ENCODE results near the gene SINHCAF. TPM values are rescaled to one million over a fixed set of nuclear protein-coding genes. Genes with fewer than 3 reads are reported as not detected.

Gene SINHCAF
- total RNA-seq, 1 donor: 37.2 TPM

DNA sequence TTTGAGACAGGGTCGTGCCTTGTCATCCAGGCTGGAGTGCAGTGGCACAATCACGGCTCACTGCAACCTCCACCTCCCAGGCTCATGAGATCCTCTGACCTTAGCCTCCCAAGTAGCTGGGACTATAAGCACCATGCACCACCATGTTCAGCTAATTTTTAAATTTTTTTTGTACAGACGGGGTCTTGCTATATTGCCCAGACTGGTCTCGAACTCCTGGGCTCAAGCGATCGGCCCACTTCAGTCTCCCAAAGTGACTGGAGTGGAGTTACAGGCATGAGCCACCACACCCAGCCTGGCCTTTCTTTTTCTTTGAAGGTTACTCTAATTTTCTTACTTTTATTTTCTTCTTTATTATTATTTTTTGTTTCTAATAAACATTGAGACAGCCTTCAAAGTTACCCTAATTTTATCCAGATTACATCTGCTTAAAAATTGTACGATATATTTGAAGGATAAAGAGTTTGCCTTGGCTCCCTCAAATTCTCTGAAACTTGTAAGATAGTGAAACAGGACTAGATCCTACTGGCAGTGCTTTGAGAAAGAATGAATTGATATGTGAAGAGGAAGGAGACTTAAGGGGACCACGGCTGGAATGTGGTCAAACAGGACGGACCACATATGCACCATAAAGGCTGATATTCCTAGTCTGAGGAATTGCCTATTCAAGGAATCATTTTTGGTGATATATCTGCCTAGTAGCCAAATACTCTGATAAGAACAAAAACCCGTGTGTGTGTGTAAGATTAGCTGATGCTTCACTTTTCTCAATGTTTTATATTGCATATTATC, 14.1 kb upstream of the SINHCAF start:
- no peak for DNase-seq (ENCODE audit: low read depth in 2 of 3, low spot score in 2 of 3)

DNA sequence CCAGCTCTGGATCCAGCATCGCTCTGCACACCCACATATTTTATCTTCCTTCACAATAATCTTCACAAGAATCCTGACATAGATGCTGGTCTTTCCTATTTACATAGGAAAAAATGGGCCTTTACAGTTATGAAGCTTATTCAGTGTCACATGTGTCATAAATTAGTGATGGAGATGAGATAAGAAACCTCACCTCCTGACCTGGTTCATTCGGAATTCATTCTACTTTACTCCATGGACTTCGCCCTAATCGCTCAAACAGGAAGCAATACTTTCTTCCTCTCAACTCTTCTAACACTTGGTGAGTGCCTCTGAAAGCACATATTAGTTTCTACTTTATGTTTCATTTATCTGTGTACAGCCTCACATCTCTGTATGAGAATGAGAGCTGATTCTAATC, 12.0 kb upstream of the SINHCAF start:
- no peak for DNase-seq (ENCODE audit: low read depth in 2 of 3, low spot score in 2 of 3)

DNA sequence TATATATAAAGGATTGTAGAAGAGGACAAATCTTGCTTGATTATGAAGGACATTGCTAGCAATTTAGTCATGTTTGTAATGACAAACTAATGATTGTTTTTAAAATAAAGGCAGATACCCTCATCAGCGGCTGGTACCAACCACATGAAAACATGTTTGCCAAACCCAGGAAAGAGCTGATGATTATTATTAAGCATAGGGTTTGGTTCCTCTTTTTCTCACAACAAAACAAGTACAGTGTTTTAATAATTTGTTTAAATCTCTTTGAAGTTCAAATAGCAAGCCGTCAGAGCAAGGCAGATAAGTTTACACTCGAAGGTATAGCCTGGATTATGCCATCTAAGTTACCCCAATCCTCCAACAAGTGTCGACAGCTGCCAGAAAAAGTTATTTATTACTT, 5.3 kb upstream of the SINHCAF start:
- DNase-seq (ENCODE audit: low read depth in 2 of 3, low spot score in 2 of 3): no peak

DNA sequence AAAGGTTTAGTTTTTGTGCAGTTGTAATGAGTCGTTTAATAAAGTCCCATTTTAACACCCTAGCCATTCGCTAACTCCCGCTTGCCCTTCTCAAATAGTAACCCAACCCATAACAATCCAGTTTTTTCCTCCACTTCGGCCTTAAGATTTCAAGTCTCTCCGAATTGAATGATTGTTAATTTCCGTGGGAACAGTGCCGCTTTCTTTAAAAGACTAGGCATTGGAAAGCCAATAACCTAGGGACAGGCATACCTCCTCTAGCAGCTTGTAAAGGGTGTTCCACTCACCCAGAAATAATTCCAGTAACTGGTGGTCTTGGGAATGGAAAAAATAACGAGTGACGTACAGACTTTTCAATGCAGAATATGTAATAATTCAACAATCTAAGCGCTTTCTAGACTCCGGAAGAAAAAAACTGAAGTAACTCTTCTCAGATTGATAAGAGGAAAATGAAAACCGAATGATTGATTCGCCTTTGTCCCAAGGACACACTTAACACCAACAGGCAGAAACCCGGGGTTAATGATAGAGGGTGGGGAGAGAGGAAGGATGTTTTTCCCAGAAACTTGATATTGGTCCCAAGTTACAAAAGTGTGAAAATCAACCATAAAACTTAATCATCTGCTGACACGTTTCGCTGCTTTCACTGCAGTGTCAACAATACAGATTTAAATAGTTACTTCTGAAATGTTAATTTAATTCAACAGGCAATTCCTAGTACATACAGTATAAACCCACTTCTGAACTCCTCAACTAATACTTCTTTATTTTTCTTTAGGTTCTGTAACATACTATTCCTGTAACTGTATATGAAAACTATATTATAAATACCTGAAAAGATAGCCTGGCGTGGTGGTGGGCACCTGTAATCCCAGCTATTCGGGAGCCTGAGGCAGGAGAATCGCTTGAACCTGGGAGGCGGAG, 1.0 kb upstream of the SINHCAF start:
- DNase-seq (ENCODE audit: low read depth in 2 of 3, low spot score in 2 of 3): no peak

DNA sequence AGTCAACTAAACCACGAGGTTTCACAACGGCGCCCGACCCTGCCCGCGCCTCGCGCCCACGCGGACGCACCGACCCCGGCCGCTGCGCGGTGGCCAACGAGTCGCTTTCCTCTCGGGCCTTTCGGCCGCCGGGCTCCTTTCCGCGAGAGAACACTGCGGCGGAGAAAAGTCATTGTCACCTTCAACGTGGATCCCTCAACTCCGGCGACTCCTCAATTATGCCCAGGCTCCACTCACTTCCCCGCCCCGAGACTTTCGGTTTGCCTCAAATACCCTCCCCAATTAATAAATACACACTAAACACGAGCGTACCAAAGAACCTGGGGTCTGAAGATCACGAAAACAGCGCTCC, 450 bp downstream of the SINHCAF start:
- DNase-seq (ENCODE audit: low read depth in 2 of 3, low spot score in 2 of 3): peak in 1 of 3 donors; percentile 17

DNA sequence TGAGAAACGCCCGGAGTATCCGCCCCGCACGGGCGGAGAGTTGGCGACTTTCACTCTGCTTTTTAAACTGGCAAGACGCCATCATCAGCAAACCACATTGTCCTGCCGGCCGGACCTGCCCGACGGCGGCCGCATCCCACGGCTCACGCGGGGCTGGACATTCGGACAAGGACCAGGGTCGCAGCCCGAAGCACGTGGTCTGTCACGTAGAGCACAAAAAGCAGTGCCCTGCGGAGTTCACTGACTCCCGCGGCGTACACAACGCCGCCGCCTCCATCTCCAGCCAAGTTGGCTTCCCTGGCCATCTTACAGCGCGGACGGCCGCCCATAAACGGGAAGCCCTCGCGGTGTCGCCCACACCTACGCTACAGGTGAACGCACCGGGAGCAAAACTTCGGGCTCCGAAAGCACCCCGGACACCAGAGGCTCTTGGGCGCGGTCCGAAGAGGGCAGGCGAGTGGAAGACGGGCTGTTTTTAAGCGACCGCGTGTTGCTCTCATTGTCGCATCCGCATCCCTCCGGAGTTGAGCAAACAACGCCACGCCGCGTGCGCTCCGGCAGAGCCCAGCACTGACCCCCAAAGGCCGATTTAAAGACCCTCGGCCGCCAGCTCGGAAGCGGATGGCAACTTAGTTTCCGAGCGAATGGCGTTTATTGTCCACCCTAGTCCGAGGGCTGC, 966 bp downstream of the SINHCAF start:
- peak in 2 of 3 donors; percentile 24 to 45 for DNase-seq (ENCODE audit: low read depth in 2 of 3, low spot score in 2 of 3)

DNA sequence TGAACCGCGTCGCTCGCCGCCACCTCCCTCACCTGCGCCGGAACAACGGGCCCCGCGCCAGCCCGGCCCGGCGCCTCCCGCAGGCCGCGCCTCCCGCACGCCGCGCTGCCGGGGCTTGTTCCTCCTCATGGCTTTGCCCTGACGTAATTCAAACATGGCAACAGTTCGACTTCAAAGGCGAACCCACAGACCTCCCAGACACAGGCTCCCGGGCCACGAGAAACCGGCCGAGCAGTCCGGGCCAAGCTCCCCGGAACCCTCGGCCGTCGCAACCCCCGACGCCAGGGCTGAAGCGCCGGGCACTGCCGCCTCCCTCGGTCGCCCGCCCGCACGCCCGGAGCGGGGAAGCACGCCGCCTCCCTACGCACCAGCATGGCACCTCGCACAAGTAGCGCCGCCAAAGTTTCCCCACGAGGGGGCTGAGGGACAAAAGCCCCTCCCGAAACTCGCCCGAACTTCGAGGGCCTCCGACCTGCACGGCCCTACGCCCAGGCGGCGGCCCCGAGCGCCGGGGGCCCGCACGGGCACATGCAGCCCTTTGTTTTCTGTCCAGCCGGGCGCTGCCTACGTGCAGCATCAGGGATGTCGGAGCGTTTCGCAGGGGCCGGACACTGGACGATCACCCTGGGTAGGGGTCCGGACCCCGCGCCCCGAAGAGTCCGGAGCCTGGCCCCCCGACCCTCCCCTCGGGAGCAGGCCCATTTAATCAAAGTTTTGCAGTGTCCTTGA, 1.7 kb downstream of the SINHCAF start:
- DNase-seq (ENCODE audit: low read depth in 2 of 3, low spot score in 2 of 3): peak; percentile 78 to 89 (median 87)

DNA sequence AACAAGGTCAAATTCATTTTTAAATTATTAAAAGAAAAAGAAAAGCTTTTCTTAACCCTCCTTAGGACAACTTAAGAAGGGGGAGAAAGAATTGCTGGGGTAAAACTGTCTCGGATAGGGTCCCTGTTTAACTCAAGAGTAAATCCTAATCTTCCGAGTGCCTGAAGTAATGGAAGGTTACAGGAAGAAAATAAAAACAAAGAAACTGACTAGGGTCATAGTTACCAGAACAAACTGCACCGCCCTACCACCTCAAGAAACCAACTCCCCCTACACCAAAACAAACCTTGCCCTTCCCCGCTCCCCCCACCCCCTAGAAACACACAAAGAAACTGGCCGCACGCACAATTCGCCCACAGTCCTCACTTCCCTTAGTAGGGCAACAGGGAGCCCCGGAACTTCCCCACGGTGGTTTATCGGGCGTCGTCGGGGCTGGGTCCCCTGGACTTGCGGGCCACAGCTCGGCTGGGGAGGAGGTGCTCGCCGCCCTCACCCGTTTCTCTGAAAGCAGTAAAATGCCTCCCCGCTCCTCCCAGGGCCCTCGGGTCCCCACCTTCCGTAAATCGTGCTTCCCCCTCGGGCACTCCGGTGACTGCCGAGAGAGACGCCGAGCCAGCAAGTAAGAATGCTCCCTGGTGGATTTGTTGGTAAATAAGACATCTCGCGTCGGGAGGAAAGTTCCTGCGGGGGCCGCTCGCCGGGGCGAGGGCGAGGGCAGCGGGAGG, 2.4 kb downstream of the SINHCAF start:
- peak in 2 of 3 donors; percentile 78 to 82 for DNase-seq (ENCODE audit: low read depth in 2 of 3, low spot score in 2 of 3)

DNA sequence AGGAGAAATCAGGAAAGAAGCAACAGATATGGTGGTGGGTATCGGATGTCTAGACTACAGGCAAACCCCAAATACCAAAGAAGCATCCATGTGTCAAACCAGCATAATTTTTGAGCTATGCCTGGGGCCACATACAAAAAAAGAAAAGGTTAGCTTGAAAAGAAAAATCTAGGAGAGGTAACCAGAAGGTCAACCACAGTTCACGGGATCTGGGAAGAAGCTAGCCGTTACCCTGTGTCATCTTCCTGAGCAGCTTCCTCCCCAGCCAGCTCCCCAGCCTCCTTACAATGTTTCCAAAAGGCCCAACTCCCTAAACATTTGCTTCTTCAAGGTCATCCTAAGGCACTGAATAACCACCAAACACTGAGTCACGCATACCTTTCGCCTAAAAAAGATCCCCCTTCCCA, 3.1 kb downstream of the SINHCAF start:
- DNase-seq (ENCODE audit: low read depth in 2 of 3, low spot score in 2 of 3): no peak

DNA sequence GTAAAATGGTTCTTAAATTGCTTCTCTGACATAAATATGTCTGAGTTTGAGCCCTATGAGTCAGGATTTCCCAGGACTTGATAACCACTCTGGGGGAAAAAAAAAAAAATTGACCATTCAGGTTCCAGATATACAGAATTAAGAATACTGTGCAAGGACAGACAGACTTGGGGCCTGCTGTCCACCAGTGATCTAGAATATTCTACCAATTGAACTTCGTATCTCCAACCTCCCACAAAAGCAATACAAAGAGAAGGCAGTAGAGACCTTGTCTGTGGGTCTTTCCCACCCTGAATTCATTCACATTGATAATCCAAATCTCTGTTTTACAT, 4.1 kb downstream of the SINHCAF start:
- no peak for DNase-seq (ENCODE audit: low read depth in 2 of 3, low spot score in 2 of 3)

DNA sequence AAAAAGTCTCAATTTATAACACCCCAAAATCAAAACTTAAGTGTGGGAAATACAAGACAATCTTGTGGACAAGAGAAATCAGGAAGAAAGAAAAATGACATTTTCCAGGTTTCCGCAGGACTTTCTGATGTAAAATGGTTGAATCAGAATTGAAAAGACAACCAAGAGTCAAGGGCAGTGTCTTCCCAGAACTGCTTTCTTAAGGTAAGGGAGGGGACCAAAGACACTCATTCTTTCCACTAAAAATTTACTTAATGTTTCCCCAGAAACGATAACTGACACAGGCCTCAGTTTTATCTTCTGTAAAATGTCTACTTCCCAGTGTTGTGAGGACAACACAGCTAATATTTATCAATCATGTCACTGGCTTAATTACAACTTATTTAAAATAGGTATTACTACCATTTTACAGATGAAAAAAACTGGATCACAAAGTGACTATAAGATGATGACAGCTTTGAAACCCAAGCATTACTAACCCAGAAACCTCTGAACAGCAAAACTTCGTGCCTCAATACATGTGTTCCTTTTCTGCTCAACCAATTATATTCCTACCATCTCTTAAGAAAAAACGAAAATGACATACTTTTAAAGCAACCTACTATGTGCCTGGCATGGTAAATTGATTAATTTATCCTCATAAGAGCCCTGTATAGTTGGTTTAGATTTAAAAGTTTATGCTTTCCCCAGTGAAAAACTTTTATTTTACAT, 4.6 kb downstream of the SINHCAF start:
- DNase-seq (ENCODE audit: low read depth in 2 of 3, low spot score in 2 of 3): no peak

DNA sequence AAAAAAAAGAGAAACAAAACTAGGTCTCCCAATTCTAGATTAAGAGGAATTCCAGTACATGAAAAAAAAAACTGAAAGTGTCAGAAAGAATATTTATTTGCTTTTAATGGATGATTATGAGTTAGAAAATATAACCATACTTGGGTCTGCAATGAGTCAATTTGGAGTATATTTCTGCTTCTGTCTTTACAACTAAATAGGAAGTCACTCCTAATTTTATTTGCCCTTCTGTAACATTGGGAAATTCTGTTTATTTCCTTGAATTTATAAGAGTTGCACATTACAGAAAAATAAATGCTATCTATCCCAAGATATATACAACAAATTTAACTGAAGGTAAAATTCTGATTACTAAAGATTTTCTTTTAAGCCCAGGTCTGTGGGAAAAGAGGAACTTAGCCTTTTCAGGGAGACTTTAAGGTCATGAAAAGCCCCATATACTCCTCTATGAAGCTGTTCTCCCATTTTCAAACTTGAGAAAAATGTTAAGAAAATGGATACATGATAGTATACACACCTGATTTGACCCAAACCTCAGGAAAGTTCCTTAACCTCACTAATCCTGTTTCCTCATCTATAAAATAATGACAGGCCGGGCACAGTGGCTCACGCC, 7.2 kb downstream of the SINHCAF start:
- no peak for DNase-seq (ENCODE audit: low read depth in 2 of 3, low spot score in 2 of 3)

DNA sequence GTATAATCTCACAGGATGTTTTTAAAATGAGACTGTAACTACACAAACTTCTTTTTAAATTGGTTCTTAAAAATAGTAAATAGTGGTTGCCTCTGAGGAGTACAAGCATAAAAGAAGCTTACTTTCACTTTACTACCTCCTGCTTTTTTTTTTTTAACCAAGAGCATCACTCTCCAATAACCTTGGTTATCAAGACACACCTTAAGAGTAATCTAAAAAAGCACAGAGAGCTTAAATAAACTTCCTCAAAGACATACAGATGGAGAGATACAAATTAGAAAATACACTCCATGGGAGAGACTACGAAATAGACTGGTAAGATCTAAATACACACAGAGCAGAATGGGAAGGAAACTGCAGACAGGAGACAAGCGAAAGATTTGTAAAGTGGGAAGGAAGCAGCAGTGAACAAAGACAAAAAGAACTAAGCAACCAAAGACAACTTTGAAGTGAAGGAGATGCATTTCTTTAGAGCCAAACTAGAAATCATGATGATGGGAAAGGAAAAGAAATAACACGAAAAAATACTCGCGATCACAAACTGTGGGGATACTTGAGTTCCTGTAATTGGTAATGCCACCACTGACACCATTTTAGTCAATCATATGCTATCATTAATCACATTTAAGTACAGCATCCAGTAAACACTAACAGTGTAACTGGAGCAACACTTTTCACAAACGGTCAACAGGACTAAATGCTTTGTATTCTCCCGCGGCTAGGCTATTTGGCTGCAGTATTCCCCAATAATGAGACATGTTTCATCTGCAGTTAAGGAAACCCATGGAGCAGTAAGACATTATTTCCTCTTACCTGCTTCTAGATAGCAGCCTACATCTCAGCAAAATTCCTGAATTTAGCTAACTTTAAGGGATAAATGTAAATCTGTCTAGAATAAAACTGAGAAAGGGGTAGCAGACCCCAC, 8.2 kb downstream of the SINHCAF start:
- peak in 1 of 3 donors; percentile 52 for DNase-seq (ENCODE audit: low read depth in 2 of 3, low spot score in 2 of 3)

DNA sequence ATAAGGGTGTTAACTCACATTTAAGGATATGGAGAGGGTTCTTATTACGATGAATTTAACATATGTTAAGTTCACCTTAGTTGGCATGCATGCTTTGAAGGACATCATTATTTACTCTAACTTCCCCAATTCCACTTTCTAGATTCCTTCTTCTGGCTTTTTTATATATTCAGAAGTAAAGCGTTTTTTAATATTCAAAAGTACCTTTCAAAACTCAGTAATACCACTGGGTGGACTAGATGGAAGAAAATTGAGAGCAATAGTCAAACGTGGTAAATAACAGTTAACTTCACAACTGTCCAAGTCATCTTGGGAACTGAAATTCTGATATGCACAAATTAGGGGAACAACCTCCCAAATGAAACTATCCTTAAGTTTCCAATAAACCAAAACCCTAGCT, 9.1 kb downstream of the SINHCAF start:
- no peak for DNase-seq (ENCODE audit: low read depth in 2 of 3, low spot score in 2 of 3)

DNA sequence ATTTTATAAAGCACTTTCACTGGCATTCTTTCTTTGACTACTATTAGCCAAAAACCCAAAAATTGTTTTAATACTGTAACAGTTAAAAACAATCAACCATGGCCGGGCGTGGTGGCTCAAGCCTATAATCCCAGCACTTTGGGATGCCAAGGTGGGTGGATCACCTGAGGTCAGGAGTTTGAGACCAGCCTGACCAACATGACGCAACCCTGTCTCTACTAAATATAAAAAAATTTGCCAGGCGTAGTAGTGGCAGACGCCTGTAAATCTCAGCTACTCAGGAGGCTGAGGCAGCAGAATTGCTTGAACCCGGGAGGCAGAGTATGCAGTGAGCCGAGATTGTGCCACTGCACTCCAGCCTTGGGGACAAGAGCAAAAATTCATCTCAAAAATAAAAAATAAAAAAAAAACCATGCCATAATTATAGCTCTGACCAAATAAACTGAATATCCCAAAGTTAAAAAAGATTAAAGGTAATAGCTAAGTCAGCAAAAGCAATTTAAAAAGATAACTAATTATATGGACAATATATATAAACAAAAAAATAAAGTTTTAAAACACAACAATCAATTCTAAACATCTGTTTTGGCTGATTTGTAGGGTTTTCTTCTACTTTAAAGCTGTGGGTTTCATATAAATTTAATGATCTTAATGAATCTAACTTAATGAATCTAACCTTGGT, 10.0 kb downstream of the SINHCAF start:
- DNase-seq (ENCODE audit: low read depth in 2 of 3, low spot score in 2 of 3): no peak

DNA sequence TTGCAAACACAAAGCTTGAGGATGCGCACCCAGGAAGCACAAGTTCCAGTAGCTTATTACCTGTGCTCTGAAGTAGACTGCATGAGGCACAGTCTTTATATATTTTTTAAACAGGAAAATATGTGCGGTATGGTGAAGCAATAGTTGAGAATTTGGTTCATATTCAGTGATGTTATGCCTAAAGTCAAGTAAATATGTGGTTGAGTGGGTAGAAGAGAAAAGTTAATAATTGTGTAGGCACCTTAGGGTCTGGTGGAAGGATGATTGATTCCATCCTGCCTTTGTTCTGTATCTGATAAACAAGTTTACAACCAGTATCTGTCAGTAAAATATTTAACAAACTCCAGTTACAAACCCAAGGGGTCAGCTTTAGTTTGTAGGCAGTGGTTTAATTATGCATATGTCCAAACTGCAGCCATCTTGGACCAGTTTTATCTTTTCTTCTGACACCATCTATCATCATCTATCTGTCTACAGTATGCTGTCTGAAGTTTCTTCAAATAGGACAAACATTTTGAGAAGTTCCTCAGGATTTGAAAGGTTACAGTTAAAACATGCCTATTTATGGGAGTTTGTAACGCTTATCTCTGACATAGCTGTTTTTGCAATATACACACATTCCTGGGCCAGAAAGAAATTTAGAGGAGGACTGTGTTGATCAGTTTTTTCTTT, 10.8 kb downstream of the SINHCAF start:
- no peak for DNase-seq (ENCODE audit: low read depth in 2 of 3, low spot score in 2 of 3)

DNA sequence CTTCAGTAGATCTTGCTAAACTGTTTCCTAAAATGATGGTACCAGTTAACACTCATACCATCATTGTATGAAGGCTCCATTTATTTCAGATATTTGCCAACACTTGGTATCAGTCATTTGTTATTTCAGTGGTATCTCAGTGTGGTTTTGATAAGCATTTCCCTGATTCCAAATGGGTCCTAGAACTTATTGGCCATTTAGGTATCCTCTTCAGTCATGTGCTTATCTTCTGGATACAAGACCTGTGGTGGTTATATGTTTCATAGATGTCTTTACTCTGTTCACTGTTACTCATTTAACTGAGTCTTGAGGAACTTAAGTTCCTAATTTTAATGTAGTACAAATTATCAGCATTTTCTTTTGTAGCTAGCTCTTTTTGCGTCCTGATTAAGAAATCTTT, 13.5 kb downstream of the SINHCAF start:
- no peak for DNase-seq (ENCODE audit: low read depth in 2 of 3, low spot score in 2 of 3)
